Endothelial cell (in vitro differentiated cells): ENCODE measurements around the gene SETDB2. TPM values are rescaled to one million over a fixed set of nuclear protein-coding genes. Genes with fewer than 3 reads are reported as not detected.

Experiments
- DNase-seq: peaks from one replicate; pipeline ENCODE4 v3.0.0; 2021; ENCODE audit warnings: low spot score
- H3K27ac Mint-ChIP-seq: one replicate; pipeline ENCODE4 v1.8.0; 2021; ENCODE audit warnings: mixed read lengths, inconsistent platforms; ENCODE audit not compliant: unreplicated experiment
- H3K27me3 Mint-ChIP-seq: one replicate; pipeline ENCODE4 v1.8.0; 2021; ENCODE audit warnings: mild to moderate bottlenecking, moderate library complexity, mixed read lengths, inconsistent platforms; ENCODE audit not compliant: unreplicated experiment
- H3K36me3 Mint-ChIP-seq: one replicate; pipeline ENCODE4 v1.8.0; 2021; ENCODE audit warnings: mild to moderate bottlenecking, low read depth, mixed read lengths, inconsistent platforms; ENCODE audit not compliant: unreplicated experiment
- H3K4me1 Mint-ChIP-seq: one replicate; pipeline ENCODE4 v1.8.0; 2021; ENCODE audit warnings: mild to moderate bottlenecking, mixed read lengths, inconsistent platforms; ENCODE audit not compliant: unreplicated experiment
- H3K4me3 Mint-ChIP-seq: one replicate; pipeline ENCODE4 v1.8.0; 2021; ENCODE audit warnings: mild to moderate bottlenecking, mixed read lengths, inconsistent platforms; ENCODE audit not compliant: unreplicated experiment
- H3K9me3 Mint-ChIP-seq: one replicate; pipeline ENCODE4 v1.8.0; 2021; ENCODE audit warnings: mixed read lengths, inconsistent platforms; ENCODE audit not compliant: unreplicated experiment
- total RNA-seq: library from RNA; stranded (reverse); fragmentation: NEBNext Ultra II Directional; extraction: Animal tissue kit (Norgen Biotek cat#: 25700); gene quantifications from one replicate; pipeline ENCODE4 v1.2.1, GENCODE V29; 2021; ENCODE audit not compliant: unreplicated experiment
- TF ChIP-seq, protein P1 (sequence below): fragments of 200-600 bp; sonication (generic); IDR thresholded peaks from one replicate; pipeline ENCODE4 v1.5.0; 2021; ENCODE audit warnings: antibody characterized with exemption; ENCODE audit not compliant: unreplicated experiment

The SETDB2 gene
- total RNA-seq, 1 donor from 2014 or later = 8.9 TPM

DNA sequence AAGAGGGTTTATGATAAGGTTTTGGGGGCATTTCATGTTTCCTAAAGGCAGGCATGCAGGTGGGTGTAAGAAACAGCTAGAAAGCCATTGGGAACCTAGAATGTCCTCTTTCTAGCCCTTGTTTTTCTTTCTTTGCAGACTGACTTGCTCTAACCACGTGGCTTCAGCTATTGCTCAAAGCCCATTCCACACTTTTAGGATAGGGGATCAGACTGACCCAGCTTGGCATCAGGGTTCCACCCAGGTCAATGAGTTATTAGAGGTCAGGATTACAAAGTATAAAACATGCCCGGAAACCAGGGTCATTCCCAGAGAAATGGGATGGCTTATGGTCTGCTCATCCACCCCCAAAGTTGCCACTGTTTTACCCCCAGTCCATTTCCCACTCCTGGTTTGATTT is 68.5 kb downstream of the SETDB2 start:
- peaks cover 17% of the 10 kb centered on the region for H3K36me3 Mint-ChIP-seq
- no peak overlapping the region for H3K4me3 Mint-ChIP-seq
- peaks cover 2% of the 10 kb centered on the region for H3K27me3 Mint-ChIP-seq
- H3K27ac Mint-ChIP-seq = no peak overlapping the region
- H3K4me1 Mint-ChIP-seq = no peaks in the 10 kb centered on the region
- H3K9me3 Mint-ChIP-seq = no peaks in the 10 kb centered on the region
- TF ChIP-seq, protein P1, sequence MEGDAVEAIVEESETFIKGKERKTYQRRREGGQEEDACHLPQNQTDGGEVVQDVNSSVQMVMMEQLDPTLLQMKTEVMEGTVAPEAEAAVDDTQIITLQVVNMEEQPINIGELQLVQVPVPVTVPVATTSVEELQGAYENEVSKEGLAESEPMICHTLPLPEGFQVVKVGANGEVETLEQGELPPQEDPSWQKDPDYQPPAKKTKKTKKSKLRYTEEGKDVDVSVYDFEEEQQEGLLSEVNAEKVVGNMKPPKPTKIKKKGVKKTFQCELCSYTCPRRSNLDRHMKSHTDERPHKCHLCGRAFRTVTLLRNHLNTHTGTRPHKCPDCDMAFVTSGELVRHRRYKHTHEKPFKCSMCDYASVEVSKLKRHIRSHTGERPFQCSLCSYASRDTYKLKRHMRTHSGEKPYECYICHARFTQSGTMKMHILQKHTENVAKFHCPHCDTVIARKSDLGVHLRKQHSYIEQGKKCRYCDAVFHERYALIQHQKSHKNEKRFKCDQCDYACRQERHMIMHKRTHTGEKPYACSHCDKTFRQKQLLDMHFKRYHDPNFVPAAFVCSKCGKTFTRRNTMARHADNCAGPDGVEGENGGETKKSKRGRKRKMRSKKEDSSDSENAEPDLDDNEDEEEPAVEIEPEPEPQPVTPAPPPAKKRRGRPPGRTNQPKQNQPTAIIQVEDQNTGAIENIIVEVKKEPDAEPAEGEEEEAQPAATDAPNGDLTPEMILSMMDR = no peak
- DNase-seq = no peak

DNA sequence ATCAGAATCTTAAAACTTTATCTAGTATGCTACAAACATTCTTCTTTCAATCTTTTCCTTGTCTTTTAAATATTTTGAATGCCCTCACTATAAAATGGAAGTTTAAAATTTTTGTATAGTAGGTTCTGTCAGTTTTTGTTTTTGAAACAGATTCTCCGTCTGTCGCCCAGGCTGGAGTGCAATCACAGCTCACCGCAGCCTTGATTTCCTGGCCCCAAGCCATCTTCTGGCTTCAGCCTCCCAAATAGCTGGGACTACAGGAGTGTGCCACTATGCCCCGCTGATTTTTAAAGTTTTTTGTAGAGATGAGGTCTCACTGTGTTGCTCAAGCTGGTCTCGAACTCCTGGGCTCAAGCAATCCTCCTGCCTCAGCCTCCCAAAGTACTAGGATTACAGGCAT is 72.4 kb downstream of the SETDB2 start:
- Mint-ChIP-seq H3K4me3 (no peak overlapping the region), H3K36me3 (peaks cover 19% of the 10 kb centered on the region), H3K4me1 (no peaks in the 10 kb centered on the region), H3K27ac (no peak overlapping the region), H3K27me3 (peaks cover 2% of the 10 kb centered on the region), H3K9me3 (no peaks in the 10 kb centered on the region)
- TF ChIP-seq, protein P1 = no peak
- no peak for DNase-seq

DNA sequence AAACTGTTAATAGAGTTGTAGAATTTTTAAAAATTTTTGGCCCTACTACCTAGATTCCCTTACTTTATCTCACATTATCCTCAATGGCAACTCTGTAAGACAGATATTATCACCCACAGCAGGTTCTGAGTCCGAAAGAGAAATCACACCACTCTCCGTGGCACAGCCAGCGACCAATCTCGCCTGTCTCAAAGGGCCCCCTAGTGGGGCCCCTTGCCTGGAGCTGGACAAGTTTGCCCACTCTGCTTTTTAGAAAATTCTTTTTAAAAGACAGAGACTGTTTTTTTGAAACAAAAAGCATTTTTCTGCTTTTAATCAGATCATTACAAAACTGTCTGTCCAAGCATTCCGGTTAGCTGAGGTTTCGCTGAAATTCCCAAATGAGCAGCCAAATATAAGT is 73.4 kb downstream of the SETDB2 start:
- Mint-ChIP-seq H3K4me3 (no peak overlapping the region), H3K4me1 (no peaks in the 10 kb centered on the region), H3K27ac (no peak overlapping the region), H3K27me3 (peaks cover 2% of the 10 kb centered on the region), H3K36me3 (peaks cover 19% of the 10 kb centered on the region), H3K9me3 (no peaks in the 10 kb centered on the region)
- TF ChIP-seq, protein P1 = peak; percentile 36
- peak; percentile 17 for DNase-seq

DNA sequence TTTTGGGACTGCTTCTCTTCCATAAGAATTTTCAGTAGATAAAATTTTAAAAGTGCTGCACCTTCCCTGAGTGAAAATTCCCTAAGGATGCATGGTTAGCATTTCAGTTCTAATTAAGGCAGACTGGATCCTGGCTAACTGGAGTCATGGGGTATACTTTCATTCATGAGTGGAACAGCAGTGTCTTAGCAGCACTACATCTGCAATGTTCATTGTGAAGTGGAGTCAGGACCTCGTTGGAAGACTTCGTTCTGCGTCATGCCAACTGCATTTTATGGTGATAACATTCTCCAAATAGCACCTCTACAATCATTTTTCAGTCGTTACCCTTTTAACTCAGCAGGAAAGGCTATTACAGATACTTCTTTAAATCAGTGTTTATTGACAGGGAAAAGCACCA is 77.2 kb downstream of the SETDB2 start:
- Mint-ChIP-seq H3K27me3 (no peaks in the 10 kb centered on the region), H3K4me3 (no peak overlapping the region), H3K4me1 (no peaks in the 10 kb centered on the region), H3K27ac (no peak overlapping the region), H3K36me3 (peaks cover 5% of the 10 kb centered on the region), H3K9me3 (no peaks in the 10 kb centered on the region)
- TF ChIP-seq, protein P1 = no peak
- DNase-seq = no peak

DNA sequence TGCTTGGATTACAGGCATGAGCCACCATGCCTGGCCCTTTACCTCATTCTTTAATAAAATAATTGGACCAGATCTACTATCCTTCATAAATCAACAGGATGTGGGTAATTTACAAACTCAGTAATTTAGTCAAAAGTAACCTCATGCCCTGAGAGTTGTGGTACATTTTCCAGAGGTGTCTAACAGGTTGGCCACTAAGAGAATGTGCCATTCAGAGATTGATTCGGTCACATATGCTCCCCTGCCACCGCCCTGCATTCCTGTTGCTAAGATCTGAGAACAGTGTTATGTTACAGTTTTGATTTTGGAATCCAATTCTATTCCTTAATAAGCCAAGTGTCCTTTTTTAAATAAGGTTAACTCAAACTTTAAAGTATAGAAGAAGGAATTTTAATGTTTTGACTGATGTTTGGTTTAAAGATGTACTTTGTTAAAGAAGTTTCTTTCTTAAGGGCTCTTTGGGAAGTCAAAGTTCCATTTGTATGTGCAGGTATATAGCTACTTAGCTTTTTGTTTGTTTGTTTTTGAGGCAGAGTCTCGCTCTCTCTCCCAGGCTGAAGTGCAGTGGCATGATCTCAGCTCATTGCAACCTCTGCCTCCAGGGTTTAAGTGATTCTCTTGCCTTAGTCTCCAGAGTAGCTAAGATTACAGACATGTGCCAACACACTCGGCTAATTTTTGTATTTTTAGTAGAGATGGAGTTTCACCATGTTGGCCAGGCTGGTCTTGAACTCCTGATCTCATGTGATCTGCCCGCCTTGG is 80.8 kb downstream of the SETDB2 start:
- Mint-ChIP-seq H3K36me3 (peaks cover 3% of the 10 kb centered on the region), H3K4me1 (no peaks in the 10 kb centered on the region), H3K27ac (no peak overlapping the region), H3K4me3 (no peak overlapping the region), H3K27me3 (no peaks in the 10 kb centered on the region), H3K9me3 (no peaks in the 10 kb centered on the region)
- DNase-seq = no peak
- TF ChIP-seq, protein P1 = no peak
